GM21447 (cell line): ENCODE data around the gene METTL8.

Experiments used
- ATAC-seq: cut with Tn5 transposase; IDR thresholded peaks from one replicate; pipeline ENCODE4 v1.9.1; 2021; ENCODE audit not compliant: unreplicated experiment

METTL8 gene

DNA sequence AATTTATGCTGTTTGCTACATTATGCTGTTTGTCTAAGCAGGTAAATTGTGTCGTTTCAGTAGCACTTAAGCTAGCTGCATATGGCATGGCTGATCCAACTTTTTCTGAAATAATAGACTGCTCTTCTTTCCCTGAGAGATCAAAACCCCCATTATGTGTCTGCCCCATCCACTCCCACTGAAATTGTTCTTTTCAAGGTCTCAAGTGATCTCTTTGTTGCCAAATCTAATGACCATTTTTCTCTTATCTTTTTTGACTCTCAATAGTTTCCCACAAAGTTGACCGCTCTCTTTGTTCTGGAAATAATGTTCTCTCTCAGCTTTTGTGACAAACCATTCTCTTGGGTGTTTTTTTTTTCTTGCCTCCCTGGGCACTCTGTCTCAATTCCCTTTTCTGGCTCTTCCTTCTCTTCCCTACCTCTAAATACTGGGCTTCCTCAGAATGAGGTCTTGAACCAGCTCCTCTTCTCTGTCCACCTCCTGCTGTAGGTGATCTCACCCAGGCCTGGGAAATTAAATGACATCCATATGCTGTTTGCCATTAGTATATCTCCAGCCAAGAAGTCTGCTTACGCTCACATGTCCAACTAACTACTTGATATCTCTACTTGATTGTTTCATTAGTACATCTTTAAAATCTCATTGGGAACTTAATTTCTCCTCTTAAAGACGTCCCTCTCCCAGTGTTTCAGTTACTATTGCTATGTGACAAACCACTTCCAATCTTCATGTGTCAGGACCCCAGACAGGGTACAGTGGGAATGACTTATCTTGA is 165.7 kb downstream of the METTL8 start:
- ATAC-seq = no peak
